ENCODE data around the gene GUCA2A.
"Not testable (repeated sequence)": the region's sequence is repeated elsewhere in the genome, so short reads cannot be mapped to it uniquely, and the experiment has no call there.

The GUCA2A gene

GRCh38 chr1:42164551-42165420 is at the start of gene GUCA2A:
GUCA2A (minus strand) TSS chr1:42164745; CDS start chr1:42164712, 33 bp downstream.
- TF ChIP-seq CTCF (IDR thresholded peaks at IDR 0.05; ENCODE audit: control insufficient read depth, extremely low read depth, insufficient read depth): no peak
- no peak for DNase-seq (ENCODE audit: low read depth)
- H3K4me3 ChIP-seq (ENCODE audit: low read depth, low read length): no peak within 1 kb of the TSS

- no peak for TF ChIP-seq CTCF (IDR thresholded peaks at IDR 0.05; ENCODE audit: control insufficient read depth, extremely low read depth, insufficient read depth)
- no peak for DNase-seq (ENCODE audit: low read depth)
- H3K4me3 ChIP-seq (ENCODE audit: low read depth, low read length): no peak overlapping the region
These were observed 46.7 kb upstream of the GUCA2A start for GRCh38 chr1:42211224-42211623.

GRCh38 chr1:42210421-42211133 is 46.0 kb upstream of the GUCA2A start:
- TF ChIP-seq CTCF (IDR thresholded peaks at IDR 0.05; ENCODE audit: control insufficient read depth, extremely low read depth, insufficient read depth): no peak
- no peak for DNase-seq (ENCODE audit: low read depth)
- H3K4me3 ChIP-seq (ENCODE audit: low read depth, low read length): no peak overlapping the region

- H3K4me3 ChIP-seq (ENCODE audit: low read depth, low read length): no peak overlapping the region
- TF ChIP-seq CTCF (IDR thresholded peaks at IDR 0.05; ENCODE audit: control insufficient read depth, extremely low read depth, insufficient read depth): no peak
- no peak for DNase-seq (ENCODE audit: low read depth)
These were observed 45.1 kb upstream of the GUCA2A start for GRCh38 chr1:42209526-42210251.

GRCh38 chr1:42206930-42207329 is 42.4 kb upstream of the GUCA2A start:
- DNase-seq (ENCODE audit: low read depth); H3K4me3 ChIP-seq (ENCODE audit: low read depth, low read length): not testable (repeated sequence)

GRCh38 chr1:42206164-42206563 is 41.6 kb upstream of the GUCA2A start:
- TF ChIP-seq CTCF (IDR thresholded peaks at IDR 0.05; ENCODE audit: control insufficient read depth, extremely low read depth, insufficient read depth): no peak

GRCh38 chr1:42201986-42202385 is 37.4 kb upstream of the GUCA2A start:
- DNase-seq (ENCODE audit: low read depth): no peak
- H3K4me3 ChIP-seq (ENCODE audit: low read depth, low read length): no peak overlapping the region
- no peak for TF ChIP-seq CTCF (IDR thresholded peaks at IDR 0.05; ENCODE audit: control insufficient read depth, extremely low read depth, insufficient read depth)

More at GRCh38 chr1:42206164-42206563, 41.6 kb upstream of the GUCA2A start:
- H3K4me3 ChIP-seq (ENCODE audit: low read depth, low read length): no peak overlapping the region
- no peak for DNase-seq (ENCODE audit: low read depth)

Measured in LNCaP clone FGC (cell line).